KOPT-K1 (cell line): ENCODE measurements around the gene BUD13.

Experiments
- H3K27ac ChIP-seq: fragments of 200-600 bp; sonication (generic); 2 replicates; pipeline ENCODE4 v1.5.1; 2016; ENCODE audit warnings: antibody characterized with exemption, mild to moderate bottlenecking, low read depth, low read length; ENCODE audit not compliant: poor library complexity, severe bottlenecking
- H3K36me3 ChIP-seq: fragments of 200-600 bp; sonication (generic); 2 replicates; pipeline ENCODE4 v1.5.1; 2017; ENCODE audit warnings: antibody characterized with exemption, mild to moderate bottlenecking, low read length, moderate library complexity; ENCODE audit not compliant: insufficient read depth
- H3K9me3 ChIP-seq: fragments of 200-600 bp; sonication (generic); 2 replicates; pipeline ENCODE4 v1.5.1; 2017; ENCODE audit warnings: antibody characterized with exemption, low read length, mild to moderate bottlenecking; ENCODE audit not compliant: insufficient read depth, poor library complexity, severe bottlenecking

Gene BUD13

GRCh38 chr11:116800610-116801009 is 27.8 kb upstream of the BUD13 start:
- H3K36me3 ChIP-seq, result no peaks in the 10 kb centered on the region

GRCh38 chr11:116798368-116798767 is 25.6 kb upstream of the BUD13 start:
- Histone ChIP-seq H3K36me3 (no peaks in the 10 kb centered on the region), H3K9me3 (no peaks in the 10 kb centered on the region), H3K27ac (no peak overlapping the region)

More at GRCh38 chr11:116800610-116801009, 27.8 kb upstream of the BUD13 start:
- no peaks in the 10 kb centered on the region for H3K9me3 ChIP-seq
- no peak overlapping the region for H3K27ac ChIP-seq

- Histone ChIP-seq H3K9me3 (no peaks in the 10 kb centered on the region), H3K36me3 (no peaks in the 10 kb centered on the region)
These were observed 25.0 kb upstream of the BUD13 start for GRCh38 chr11:116797816-116798215.

GRCh38 chr11:116796548-116796947 is 23.8 kb upstream of the BUD13 start:
- H3K36me3 ChIP-seq, result no peaks in the 10 kb centered on the region
- H3K9me3 ChIP-seq, result no peaks in the 10 kb centered on the region
- H3K27ac ChIP-seq, result no peak overlapping the region

More at GRCh38 chr11:116797816-116798215, 25.0 kb upstream of the BUD13 start:
- no peak overlapping the region for H3K27ac ChIP-seq

GRCh38 chr11:116794851-116795250 is 22.1 kb upstream of the BUD13 start:
- Histone ChIP-seq H3K36me3 (no peaks in the 10 kb centered on the region), H3K9me3 (no peaks in the 10 kb centered on the region), H3K27ac (no peak overlapping the region)

GRCh38 chr11:116793772-116794097 is 20.9 kb upstream of the BUD13 start:
- Histone ChIP-seq H3K9me3 (no peaks in the 10 kb centered on the region), H3K36me3 (no peaks in the 10 kb centered on the region), H3K27ac (no peak overlapping the region)

GRCh38 chr11:116792869-116793771 is 20.3 kb upstream of the BUD13 start:
- Histone ChIP-seq H3K27ac (no peak overlapping the region), H3K36me3 (no peaks in the 10 kb centered on the region), H3K9me3 (no peaks in the 10 kb centered on the region)

GRCh38 chr11:116792144-116792868 is 19.5 kb upstream of the BUD13 start:
- Histone ChIP-seq H3K27ac (no peak overlapping the region), H3K9me3 (no peaks in the 10 kb centered on the region), H3K36me3 (no peaks in the 10 kb centered on the region)

- no peak within 1 kb of the TSS for H3K27ac ChIP-seq
- H3K36me3 ChIP-seq, result peaks cover 1% of the 10 kb centered on the region; the same call in 1 of the 2 replicates
- no peaks in the 10 kb centered on the region for H3K9me3 ChIP-seq
These were observed 19.0 kb upstream of the BUD13 start, which contains the start of gene APOA5 for GRCh38 chr11:116791813-116792143. Gene APOA5 (minus strand): TSS chr11:116791879. CDS start chr11:116791860, 19 bp downstream.

- no peaks in the 10 kb centered on the region for H3K9me3 ChIP-seq
- no peak overlapping the region for H3K27ac ChIP-seq
- H3K36me3 ChIP-seq, result peaks cover 7% of the 10 kb centered on the region
These were observed 18.4 kb upstream of the BUD13 start for GRCh38 chr11:116791002-116791812.

GRCh38 chr11:116790167-116791001 is 17.6 kb upstream of the BUD13 start:
- no peaks in the 10 kb centered on the region for H3K9me3 ChIP-seq
- H3K27ac ChIP-seq, result no peak overlapping the region

GRCh38 chr11:116788975-116789374 is 16.2 kb upstream of the BUD13 start:
- Histone ChIP-seq H3K27ac (no peak overlapping the region), H3K9me3 (no peaks in the 10 kb centered on the region), H3K36me3 (peaks cover 29% of the 10 kb centered on the region)

More at GRCh38 chr11:116790167-116791001, 17.6 kb upstream of the BUD13 start:
- H3K36me3 ChIP-seq, result peaks cover 15% of the 10 kb centered on the region

- H3K27ac ChIP-seq, result no peak overlapping the region
- peaks cover 33% of the 10 kb centered on the region for H3K36me3 ChIP-seq
- no peaks in the 10 kb centered on the region for H3K9me3 ChIP-seq
These were observed 15.7 kb upstream of the BUD13 start for GRCh38 chr11:116788534-116788933.

GRCh38 chr11:116787786-116788486 is 15.1 kb upstream of the BUD13 start, which contains the start of gene ZPR1:
Gene ZPR1 (minus strand): TSS chr11:116788023. CDS start chr11:116787990, 33 bp downstream.
- Histone ChIP-seq H3K36me3 (peaks cover 39% of the 10 kb centered on the region), H3K27ac (peak within 1 kb of the TSS; percentile 61), H3K9me3 (no peaks in the 10 kb centered on the region)
